Astrocyte of the spinal cord (primary cell): ENCODE results near the gene IGFN1.

Experiments used
- DNase-seq: peaks from one replicate; pipeline ENCODE4 v3.0.0; 2011; ENCODE audit warnings: low read depth, low spot score
- H3K4me3 ChIP-seq: 2 replicates; pipeline ENCODE4 v1.5.1; 2011; ENCODE audit warnings: low read depth, mild to moderate bottlenecking, low read length, moderate library complexity
- CTCF ChIP-seq: IDR thresholded peaks from 2 replicates; pipeline ENCODE4 v1.5.1; 2012; ENCODE audit warnings: low read depth, mild to moderate bottlenecking, low read length, inconsistent platforms
- in situ Hi-C: cut with HindIII; loops from 2 replicates; pipeline ENCODE4 v1.10.0; 2017; ENCODE audit warnings: low sequenced_read_pairs

IGFN1 gene

GRCh38 chr1:201207046-201207445 lies 16.4 kb downstream of the IGFN1 start:
- no peak for TF ChIP-seq CTCF
- in situ Hi-C loops, result no loop called here
- no peak overlapping the region for H3K4me3 ChIP-seq
- DNase-seq, result no peak

GRCh38 chr1:201208236-201208635 lies 17.6 kb downstream of the IGFN1 start:
- TF ChIP-seq CTCF, result no peak
- no peak overlapping the region for H3K4me3 ChIP-seq
- in situ Hi-C loops, result no loop called here
- no peak for DNase-seq

GRCh38 chr1:201212056-201212455 lies 21.4 kb downstream of the IGFN1 start:
- in situ Hi-C loops, result no loop called here
- no peak for TF ChIP-seq CTCF
- DNase-seq, result no peak
- H3K4me3 ChIP-seq, result no peak overlapping the region

GRCh38 chr1:201212461-201213055 lies 21.9 kb downstream of the IGFN1 start:
- DNase-seq, result no peak
- TF ChIP-seq CTCF, result no peak
- H3K4me3 ChIP-seq, result no peak overlapping the region
- in situ Hi-C loops, result no loop called here

- in situ Hi-C loops, result no loop called here
- no peak overlapping the region for H3K4me3 ChIP-seq
- TF ChIP-seq CTCF, result no peak
- DNase-seq, result no peak
Measured at GRCh38 chr1:201213106-201213770, 22.6 kb downstream of the IGFN1 start.

- DNase-seq, result no peak
- in situ Hi-C loops, result no loop called here
- H3K4me3 ChIP-seq, result no peak overlapping the region
- TF ChIP-seq CTCF, result no peak
Measured at GRCh38 chr1:201213926-201214325, 23.3 kb downstream of the IGFN1 start.

- TF ChIP-seq CTCF, result peak; percentile 28
- no peak overlapping the region for H3K4me3 ChIP-seq
- DNase-seq, result no peak
- in situ Hi-C loops, result no loop called here
Measured at GRCh38 chr1:201214461-201214860, 23.8 kb downstream of the IGFN1 start.
